ENCODE data around the gene BPGM.

Gene BPGM

GRCh38 chr7:134674424-134674823 is 27.8 kb downstream of the BPGM start:
- Histone ChIP-seq H3K36me3 (ENCODE audit: control insufficient read depth in 2 of 2, insufficient read depth in 1 of 2, low read length in 2 of 2) (peaks cover 0 to 7% of the 10 kb centered on the region in 2 experiments; a peak in 1 of 3 replicates), H3K27ac (ENCODE audit: extremely low read depth, low read depth, low read length) (no peak overlapping the region), H3K4me3 (ENCODE audit: low read depth, low read length) (no peak overlapping the region), H3K9me3 (ENCODE audit: control insufficient read depth, insufficient read depth, low read depth, low read length) (no peaks in the 10 kb centered on the region), H3K4me1 (ENCODE audit: control insufficient read depth, insufficient read depth, low read length) (peaks cover 2% of the 10 kb centered on the region; the same call in 1 of the 2 replicates)
- ChIA-PET POLR2A (interaction anchor here (0.7 kb wide), 1 partner anchor 11 kb away, joined by 4 read pairs; no protein-coding TSS in a partner anchor), CTCF (interaction anchor here (0.9 kb wide), 1 partner anchor 50 kb away, joined by 3 read pairs; no protein-coding TSS in a partner anchor)
- TF ChIP-seq, protein P1, sequence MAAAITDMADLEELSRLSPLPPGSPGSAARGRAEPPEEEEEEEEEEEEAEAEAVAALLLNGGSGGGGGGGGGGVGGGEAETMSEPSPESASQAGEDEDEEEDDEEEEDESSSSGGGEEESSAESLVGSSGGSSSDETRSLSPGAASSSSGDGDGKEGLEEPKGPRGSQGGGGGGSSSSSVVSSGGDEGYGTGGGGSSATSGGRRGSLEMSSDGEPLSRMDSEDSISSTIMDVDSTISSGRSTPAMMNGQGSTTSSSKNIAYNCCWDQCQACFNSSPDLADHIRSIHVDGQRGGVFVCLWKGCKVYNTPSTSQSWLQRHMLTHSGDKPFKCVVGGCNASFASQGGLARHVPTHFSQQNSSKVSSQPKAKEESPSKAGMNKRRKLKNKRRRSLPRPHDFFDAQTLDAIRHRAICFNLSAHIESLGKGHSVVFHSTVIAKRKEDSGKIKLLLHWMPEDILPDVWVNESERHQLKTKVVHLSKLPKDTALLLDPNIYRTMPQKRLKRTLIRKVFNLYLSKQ (tag by site-specific recombination; IDR thresholded peaks at IDR 0.05; ENCODE audit: borderline replicate concordance): no peak
- TF ChIP-seq ZNF146 (tag by site-specific recombination; IDR thresholded peaks at IDR 0.05) (peak; percentile 73), ZBTB7A (tag by site-specific recombination; IDR thresholded peaks at IDR 0.05; ENCODE audit: low read depth) (no peak)

DNA sequence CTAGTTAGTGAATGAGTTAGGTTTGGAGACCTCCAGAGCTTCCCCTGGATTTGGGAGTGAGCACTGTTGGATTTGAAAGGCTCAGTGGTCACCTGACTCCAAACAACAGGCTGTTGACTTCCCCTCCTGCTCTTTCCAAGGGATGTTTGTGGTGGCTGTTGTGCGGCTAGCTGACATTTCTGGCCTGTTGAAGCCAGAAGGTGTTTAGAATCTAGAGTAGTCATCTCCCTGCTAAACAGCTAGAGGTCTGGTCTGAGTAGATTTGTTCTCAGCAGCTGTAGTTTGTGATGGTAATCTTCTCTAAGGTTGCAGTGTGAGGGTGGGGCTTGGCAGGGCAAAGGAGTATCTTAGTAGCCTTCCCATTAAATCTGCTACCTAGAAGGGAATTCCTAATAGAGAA is 30.1 kb downstream of the BPGM start:
- CTCF ChIA-PET: interaction anchor here (0.9 to 1.1 kb wide), 2 partner anchors 267 to 455 kb away, joined by 3 read pairs; no protein-coding TSS in a partner anchor
- Histone ChIP-seq H3K4me1 (ENCODE audit: control insufficient read depth, insufficient read depth, low read length) (no peaks in the 10 kb centered on the region), H3K4me3 (ENCODE audit: low read depth, low read length) (no peak overlapping the region), H3K9me3 (ENCODE audit: control insufficient read depth, insufficient read depth, low read depth, low read length) (no peaks in the 10 kb centered on the region), H3K27ac (ENCODE audit: extremely low read depth, low read depth, low read length) (no peak overlapping the region), H3K36me3 (ENCODE audit: control insufficient read depth in 2 of 2, insufficient read depth in 1 of 2, low read length in 2 of 2) (peaks cover 0 to 18% of the 10 kb centered on the region in 2 experiments; a peak in 1 of 3 replicates)
- POLR2A ChIA-PET: no interaction called here
- TF ChIP-seq ZNF707 (tag by site-specific recombination; IDR thresholded peaks at IDR 0.05) (no peak), KLF10 (tag by site-specific recombination; IDR thresholded peaks at IDR 0.05) (no peak), ZNF692 (tag by site-specific recombination; IDR thresholded peaks at IDR 0.05) (no peak)
- TF ChIP-seq, protein P2, sequence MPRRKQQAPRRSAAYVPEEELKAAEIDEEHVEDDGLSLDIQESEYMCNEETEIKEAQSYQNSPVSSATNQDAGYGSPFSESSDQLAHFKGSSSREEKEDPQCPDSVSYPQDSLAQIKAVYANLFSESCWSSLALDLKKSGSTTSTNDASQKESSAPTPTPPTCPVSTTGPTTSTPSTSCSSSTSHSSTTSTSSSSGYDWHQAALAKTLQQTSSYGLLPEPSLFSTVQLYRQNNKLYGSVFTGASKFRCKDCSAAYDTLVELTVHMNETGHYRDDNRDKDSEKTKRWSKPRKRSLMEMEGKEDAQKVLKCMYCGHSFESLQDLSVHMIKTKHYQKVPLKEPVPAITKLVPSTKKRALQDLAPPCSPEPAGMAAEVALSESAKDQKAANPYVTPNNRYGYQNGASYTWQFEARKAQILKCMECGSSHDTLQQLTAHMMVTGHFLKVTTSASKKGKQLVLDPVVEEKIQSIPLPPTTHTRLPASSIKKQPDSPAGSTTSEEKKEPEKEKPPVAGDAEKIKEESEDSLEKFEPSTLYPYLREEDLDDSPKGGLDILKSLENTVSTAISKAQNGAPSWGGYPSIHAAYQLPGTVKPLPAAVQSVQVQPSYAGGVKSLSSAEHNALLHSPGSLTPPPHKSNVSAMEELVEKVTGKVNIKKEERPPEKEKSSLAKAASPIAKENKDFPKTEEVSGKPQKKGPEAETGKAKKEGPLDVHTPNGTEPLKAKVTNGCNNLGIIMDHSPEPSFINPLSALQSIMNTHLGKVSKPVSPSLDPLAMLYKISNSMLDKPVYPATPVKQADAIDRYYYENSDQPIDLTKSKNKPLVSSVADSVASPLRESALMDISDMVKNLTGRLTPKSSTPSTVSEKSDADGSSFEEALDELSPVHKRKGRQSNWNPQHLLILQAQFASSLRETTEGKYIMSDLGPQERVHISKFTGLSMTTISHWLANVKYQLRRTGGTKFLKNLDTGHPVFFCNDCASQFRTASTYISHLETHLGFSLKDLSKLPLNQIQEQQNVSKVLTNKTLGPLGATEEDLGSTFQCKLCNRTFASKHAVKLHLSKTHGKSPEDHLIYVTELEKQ (tag by site-specific recombination; IDR thresholded peaks at IDR 0.05; ENCODE audit: borderline replicate concordance): no peak
- TF ChIP-seq, protein P3, sequence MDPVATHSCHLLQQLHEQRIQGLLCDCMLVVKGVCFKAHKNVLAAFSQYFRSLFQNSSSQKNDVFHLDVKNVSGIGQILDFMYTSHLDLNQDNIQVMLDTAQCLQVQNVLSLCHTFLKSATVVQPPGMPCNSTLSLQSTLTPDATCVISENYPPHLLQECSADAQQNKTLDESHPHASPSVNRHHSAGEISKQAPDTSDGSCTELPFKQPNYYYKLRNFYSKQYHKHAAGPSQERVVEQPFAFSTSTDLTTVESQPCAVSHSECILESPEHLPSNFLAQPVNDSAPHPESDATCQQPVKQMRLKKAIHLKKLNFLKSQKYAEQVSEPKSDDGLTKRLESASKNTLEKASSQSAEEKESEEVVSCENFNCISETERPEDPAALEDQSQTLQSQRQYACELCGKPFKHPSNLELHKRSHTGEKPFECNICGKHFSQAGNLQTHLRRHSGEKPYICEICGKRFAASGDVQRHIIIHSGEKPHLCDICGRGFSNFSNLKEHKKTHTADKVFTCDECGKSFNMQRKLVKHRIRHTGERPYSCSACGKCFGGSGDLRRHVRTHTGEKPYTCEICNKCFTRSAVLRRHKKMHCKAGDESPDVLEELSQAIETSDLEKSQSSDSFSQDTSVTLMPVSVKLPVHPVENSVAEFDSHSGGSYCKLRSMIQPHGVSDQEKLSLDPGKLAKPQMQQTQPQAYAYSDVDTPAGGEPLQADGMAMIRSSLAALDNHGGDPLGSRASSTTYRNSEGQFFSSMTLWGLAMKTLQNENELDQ (tag by site-specific recombination; IDR thresholded peaks at IDR 0.05; ENCODE audit: low read depth): no peak

DNA sequence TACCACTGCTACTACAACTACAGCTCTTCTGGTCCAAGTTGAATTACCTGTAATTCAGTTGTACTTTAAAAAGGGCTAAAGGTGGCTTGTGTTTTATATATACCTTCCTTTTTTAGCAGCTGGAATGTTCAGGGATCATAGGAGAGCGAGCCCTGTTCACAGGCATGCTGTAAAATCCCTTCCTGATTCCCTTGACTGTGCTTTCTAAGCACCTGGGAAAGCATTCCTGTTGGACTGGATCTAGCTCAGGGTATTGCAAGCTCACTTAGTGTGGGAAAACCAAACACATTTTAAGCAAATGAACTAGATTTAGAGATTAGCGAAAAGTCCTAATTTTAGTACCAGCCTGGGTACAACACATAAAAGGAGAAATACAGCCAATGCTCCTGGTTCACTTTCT is 31.5 kb downstream of the BPGM start:
- H3K36me3 ChIP-seq (ENCODE audit: control insufficient read depth in 2 of 2, insufficient read depth in 1 of 2, low read length in 2 of 2): peaks cover 0 to 18% of the 10 kb centered on the region in 2 experiments; a peak in 1 of 3 replicates
- ChIA-PET POLR2A (no interaction called here), CTCF (interaction anchor here (1.0 to 1.2 kb wide), 4 partner anchors 10 to 164 kb away, joined by 3 to 7 read pairs (median 3); no protein-coding TSS in a partner anchor)
- H3K27ac ChIP-seq (ENCODE audit: extremely low read depth, low read depth, low read length): no peak overlapping the region
- no peaks in the 10 kb centered on the region for H3K9me3 ChIP-seq (ENCODE audit: control insufficient read depth, insufficient read depth, low read depth, low read length)
- H3K4me3 ChIP-seq (ENCODE audit: low read depth, low read length): no peak overlapping the region
- TF ChIP-seq ZNF561 (tag by site-specific recombination; IDR thresholded peaks at IDR 0.05; ENCODE audit: borderline replicate concordance): no peak
- TF ChIP-seq ZSCAN4 (tag by site-specific recombination; IDR thresholded peaks at IDR 0.05): no peak
- no peak for TF ChIP-seq ZNF654 (tag by site-specific recombination; IDR thresholded peaks at IDR 0.05; ENCODE audit: low read depth)
- no peak for TF ChIP-seq SALL2 (tag by site-specific recombination; IDR thresholded peaks at IDR 0.05; ENCODE audit: borderline replicate concordance)
- no peak for TF ChIP-seq ZNF701 (tag by site-specific recombination; IDR thresholded peaks at IDR 0.05)
- TF ChIP-seq ZNF121 (tag by site-specific recombination; IDR thresholded peaks at IDR 0.05): no peak
- TF ChIP-seq ZBTB7A (tag by site-specific recombination; IDR thresholded peaks at IDR 0.05; ENCODE audit: low read depth): no peak
- TF ChIP-seq ZNF138 (tag by site-specific recombination; IDR thresholded peaks at IDR 0.05; ENCODE audit: borderline replicate concordance): no peak
- no peaks in the 10 kb centered on the region for H3K4me1 ChIP-seq (ENCODE audit: control insufficient read depth, insufficient read depth, low read length)

Measured in HEK293 (cell line).